ENCODE data around the gene SHBG.

DNA sequence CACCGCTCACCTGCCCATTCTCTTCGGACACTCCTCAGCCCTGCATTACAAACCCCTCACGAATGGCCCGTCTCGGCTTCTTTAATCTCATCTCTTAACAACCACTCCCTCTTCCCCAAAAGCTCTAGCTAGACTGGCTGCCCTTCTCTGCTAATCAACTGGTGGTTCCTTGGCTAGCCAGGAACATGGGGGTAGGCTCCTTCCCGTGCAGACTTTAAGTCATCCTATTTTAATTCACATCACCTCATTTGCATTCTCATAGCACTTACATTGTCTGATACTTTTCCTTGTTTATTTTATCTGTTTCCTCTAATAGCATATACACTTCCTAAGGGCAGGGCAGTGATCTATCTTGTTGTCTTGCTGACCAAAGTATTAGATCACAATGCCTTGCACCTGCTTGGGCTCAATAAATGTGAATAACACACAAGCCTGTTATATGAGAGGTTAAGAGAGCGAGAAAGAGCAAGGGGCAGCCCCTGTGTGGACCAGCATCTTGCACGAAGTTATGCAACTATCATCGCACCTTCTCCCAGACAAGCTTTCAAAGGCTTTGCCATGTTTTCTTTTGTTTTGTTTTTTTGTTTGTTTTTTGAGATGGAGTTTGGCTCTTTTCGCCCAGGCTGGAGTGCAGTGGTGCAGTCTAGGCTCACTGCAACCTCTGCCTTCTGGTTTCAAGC is 47.6 kb downstream of the SHBG start:
- TF ChIP-seq YY1 (IDR thresholded peaks at IDR 0.05; ENCODE audit: insufficient read depth, insufficient read length) = no peak
- no peak for TF ChIP-seq ZNF274 (IDR thresholded peaks at IDR 0.05; ENCODE audit: low read depth, low read length)
